HG03108 (cell line): ENCODE measurements around the gene LDB3.

Experiments used
- ATAC-seq: cut with Tn5 transposase; IDR thresholded peaks from one replicate; pipeline ENCODE4 v1.9.1; 2021; ENCODE audit warnings: moderate library complexity; ENCODE audit not compliant: unreplicated experiment

Gene LDB3

DNA sequence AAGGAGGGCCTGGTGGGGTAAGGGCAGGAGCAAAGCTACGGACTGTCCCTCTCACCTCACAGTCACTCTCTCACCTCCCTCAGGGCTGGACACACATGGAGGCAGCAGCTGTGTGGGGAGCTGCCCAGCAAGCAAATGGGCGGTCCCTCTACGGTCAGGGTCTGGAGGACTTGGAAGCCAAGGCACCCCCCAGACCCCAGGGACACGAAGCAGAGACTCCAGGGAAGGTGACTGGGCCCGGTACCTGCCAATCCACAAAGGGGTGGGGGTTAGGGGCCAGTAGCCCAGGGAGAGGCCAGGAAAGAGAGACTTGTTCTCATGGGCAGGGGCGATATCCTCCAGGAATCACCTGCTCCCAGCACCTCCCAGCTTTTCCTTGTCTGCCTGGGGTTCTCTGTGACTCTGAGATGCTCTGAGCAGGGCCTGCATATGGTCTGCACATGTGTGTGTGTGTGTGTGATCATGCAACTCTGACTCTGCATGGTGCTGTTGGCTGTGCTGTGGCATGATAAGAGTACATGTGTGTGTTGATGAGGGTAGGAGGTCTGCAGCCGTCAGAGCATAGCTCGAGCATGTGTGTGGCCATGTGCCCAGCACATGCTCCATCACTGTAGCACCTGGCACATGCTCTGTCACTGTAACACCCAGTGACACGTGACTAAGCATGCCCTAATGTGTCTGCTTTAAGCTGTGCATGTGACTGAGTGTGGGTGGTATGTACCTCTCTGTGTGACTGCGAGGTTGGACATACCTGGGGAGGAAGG is 4.6 kb upstream of the LDB3 start:
- no peak for ATAC-seq

- no peak for ATAC-seq
Observed at GRCh38 chr10:86664341-86665217, 3.7 kb upstream of the LDB3 start.

GRCh38 chr10:86665218-86665607 is 3.1 kb upstream of the LDB3 start:
- no peak for ATAC-seq

DNA sequence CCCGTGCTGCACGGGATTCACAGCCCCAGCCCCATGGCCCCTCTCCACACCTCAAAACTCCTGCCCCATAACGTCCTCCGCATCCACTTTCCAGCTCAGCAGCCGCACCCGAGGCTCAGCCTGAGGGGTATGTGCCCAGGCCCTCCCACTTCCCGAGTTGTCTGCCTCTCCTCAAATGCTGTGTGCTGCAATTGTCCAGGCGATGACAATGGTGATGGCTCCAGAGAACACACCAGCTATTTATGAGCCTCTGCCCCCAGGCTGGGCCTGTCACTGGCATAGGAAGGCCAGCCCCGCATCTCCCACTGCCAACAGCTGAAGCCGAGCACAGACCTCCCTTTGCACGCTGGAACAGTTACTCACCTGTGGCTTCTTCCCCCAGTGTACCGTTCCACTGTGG is 2.4 kb upstream of the LDB3 start:
- no peak for ATAC-seq

GRCh38 chr10:86666538-86666937 is 1.8 kb upstream of the LDB3 start:
- ATAC-seq = no peak

GRCh38 chr10:86667421-86668181 is 710 bp upstream of the LDB3 start:
- no peak for ATAC-seq

GRCh38 chr10:86670290-86670811 is 2.0 kb downstream of the LDB3 start:
- no peak for ATAC-seq

GRCh38 chr10:86670876-86671275 is 2.6 kb downstream of the LDB3 start:
- no peak for ATAC-seq

DNA sequence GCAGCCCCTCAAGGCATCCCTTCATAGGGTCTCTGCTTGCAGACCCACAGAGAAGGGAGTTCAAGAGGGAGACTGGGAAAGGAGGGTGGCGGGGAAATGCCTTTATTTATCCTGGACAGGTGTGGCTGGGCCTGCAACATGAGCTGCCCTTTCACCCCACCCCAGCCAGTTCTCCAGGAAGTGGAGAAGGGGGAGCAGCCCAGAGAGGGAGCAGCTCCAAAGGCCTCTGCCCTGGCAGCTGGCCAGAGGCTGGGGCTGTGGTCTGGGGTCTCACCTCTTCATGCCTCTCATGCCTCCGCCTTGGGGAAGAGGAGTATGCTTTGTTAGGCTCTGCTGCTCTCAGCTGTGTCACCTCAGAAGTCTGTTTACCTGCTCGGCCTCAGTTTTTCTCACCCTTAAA is 3.1 kb downstream of the LDB3 start:
- ATAC-seq = no peak

DNA sequence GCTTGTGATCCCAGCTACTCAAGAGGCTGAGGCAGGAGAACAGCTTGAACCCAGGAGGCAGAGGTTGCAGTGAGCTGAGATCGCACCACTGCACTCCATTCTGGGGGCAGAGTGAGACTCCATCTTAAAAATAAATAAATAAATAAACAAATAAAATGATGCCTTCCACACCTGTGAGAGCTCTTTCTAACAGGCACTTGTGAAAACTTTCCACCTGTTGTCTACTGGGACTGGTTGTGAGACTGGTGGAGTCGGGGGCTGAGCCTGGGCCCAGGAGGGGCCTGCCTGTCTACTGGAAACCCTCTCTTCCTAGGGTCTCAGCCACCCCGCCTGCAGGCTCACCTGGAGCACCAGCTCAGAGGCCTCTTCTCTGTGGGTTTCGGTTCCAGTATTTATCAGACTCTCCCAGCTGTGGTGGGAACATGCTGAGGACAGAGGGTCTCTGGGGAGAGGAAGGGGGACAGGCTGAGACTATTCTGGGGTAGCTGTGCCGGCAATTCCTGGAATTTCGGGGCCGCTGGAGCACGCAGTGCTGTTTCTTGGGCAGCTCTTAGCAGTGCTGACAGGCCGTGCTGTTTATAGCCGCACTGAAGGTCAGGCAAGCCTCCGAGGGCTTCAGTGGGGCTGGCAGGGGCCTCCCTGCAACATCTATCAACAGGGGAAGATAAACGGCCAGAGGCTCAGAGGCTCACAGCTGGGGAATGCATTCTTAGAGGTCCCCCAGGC is 3.8 kb downstream of the LDB3 start:
- no peak for ATAC-seq

- no peak for ATAC-seq
Observed at GRCh38 chr10:86673216-86673826, 5.0 kb downstream of the LDB3 start.

DNA sequence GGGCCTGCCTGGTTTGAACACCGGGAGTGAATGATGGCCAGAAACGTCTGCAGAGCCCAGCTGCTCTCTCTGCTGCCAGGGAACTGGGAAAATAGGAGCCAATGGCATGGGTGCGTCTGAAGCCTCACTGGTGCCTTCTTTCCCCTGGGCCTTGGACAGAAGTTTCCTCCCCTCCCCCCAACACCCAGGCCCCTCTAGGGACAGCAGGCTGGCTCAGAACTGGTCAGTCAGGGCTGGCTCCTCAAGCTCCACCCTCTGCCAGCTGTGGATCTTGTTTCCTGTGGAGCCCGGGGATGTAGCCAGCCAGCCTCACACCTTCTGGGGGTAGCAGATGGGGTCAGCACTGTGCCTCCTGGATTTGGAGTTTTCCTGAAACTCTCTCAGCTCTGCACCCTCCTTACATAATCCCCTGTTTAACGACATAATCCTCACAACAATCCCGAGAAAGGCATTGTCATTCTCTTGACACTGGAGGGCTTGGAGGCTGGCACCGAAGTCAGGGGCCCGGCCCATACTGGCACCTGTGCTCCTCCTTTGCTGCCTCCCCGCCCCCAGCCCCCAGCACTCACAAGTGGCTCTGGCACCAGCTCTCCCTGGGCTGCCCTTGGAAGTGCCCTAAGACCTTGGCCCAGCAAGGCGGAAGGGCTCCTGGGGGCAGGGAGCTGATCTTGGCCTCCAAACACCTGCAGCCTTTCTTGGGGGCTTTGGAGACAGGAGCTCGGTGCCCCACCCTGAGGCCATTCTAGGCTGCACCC is 5.7 kb downstream of the LDB3 start:
- ATAC-seq = no peak

- no peak for ATAC-seq
Observed at GRCh38 chr10:86674912-86675311, 6.6 kb downstream of the LDB3 start.

DNA sequence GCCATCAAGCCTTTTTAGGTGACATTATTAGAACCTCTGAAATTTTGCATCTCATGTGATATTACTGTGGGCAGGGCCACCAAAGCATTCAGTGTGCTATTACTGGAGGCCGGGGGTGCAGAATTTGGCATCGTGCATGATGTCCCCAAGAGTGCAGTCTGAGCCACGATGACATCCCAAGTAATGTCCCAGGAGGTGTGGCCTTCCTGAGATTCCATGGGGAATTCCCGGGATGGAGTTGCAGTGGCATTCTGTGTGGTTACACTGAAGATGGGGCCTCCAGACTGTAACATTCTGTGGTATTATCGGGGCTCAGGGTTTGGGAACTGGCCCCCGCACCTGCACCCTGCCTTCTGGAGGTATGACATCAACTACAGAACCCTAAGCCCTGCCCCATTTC is 9.1 kb downstream of the LDB3 start:
- ATAC-seq = no peak

DNA sequence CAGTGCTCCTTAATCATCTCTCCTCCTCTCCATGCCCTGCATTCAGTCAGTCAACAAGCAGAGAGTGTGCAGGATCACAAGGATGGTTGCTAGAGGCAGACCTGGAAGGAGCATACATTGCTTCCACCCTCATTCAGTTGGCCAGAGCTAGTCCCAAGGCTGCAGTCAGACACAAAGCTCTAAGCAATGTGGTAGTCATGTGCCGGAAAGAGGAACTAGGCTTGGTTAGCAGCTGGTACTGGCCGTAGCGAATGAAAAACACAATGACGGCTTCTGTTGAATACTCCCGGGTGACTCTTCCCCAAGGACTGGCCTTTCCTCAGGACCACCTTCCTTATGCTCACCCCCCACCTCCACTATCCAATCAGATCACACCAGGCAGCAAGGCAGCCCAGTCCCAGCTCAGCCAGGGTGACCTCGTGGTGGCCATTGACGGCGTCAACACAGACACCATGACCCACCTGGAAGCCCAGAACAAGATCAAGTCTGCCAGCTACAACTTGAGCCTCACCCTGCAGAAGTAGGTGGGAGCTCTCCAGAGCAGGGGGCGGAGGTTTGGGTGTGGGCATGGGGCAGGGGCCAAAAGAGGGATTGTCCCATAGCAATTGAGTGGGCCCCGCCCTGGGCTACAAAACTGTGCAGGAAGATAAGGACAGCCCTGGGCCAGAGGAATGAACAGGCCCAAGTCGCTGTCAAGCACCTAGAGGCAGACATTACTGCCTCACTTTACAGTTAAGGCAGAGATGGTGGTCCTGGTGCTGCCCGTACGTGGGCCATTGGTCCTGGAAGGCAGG is 10.9 kb downstream of the LDB3 start:
- ATAC-seq = no peak

GRCh38 chr10:86681047-86681446 is 12.7 kb downstream of the LDB3 start:
- ATAC-seq = no peak

GRCh38 chr10:86681722-86682386 is 13.5 kb downstream of the LDB3 start:
- ATAC-seq = no peak

DNA sequence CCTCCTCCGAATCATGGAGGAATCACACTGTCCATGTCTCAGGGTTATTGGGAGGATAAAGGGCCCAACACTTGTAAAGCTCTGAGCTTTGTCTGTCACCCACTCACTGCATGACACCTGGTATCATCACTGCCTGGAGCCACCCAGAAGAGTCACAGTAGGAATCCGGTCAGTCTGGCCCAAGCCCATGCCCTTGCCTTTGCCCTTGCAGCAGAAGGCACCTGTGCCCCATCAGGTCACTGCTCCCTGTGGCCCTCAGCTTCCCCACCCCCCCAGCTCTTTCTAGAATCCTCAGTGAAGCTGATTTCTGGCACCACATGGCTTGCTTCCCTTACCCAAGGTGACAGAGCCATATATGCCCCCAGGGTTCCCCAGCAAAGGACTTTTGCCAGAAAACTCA is 14.4 kb downstream of the LDB3 start:
- no peak for ATAC-seq
